ACC112 (cell line): ENCODE results near the gene LUM.

Experiments used
- H2AFZ ChIP-seq: fragments of 200-600 bp; sonication (generic); one replicate; pipeline ENCODE4 v1.6.0; 2017; ENCODE audit warnings: antibody characterized with exemption, low read length; ENCODE audit not compliant: unreplicated experiment
- H3K27ac ChIP-seq: fragments of 200-600 bp; sonication (generic); 2 replicates; pipeline ENCODE4 v1.5.1; 2014; ENCODE audit warnings: low read depth, mild to moderate bottlenecking, antibody characterized with exemption, low read length, moderate library complexity
- H3K27me3 ChIP-seq: fragments of 200-600 bp; sonication (generic); 2 replicates; pipeline ENCODE4 v1.6.1; 2014; ENCODE audit warnings: mild to moderate bottlenecking, antibody characterized with exemption, low read length, moderate library complexity, mixed read lengths; ENCODE audit not compliant: insufficient read depth
- H3K36me3 ChIP-seq: fragments of 200-600 bp; sonication (generic); 2 replicates; pipeline ENCODE4 v1.6.1; 2016; ENCODE audit warnings: mild to moderate bottlenecking, antibody characterized with exemption, low read length, moderate library complexity, mixed read lengths; ENCODE audit not compliant: insufficient read depth
- H3K4me1 ChIP-seq: fragments of 200-600 bp; sonication (generic); one replicate; pipeline ENCODE4 v1.6.1; 2016; ENCODE audit warnings: low read length, mixed read lengths; ENCODE audit not compliant: insufficient read depth, unreplicated experiment, control insufficient read depth
- H3K4me3 ChIP-seq: fragments of 200-600 bp; sonication (generic); 2 replicates; pipeline ENCODE4 v1.5.1; 2014; ENCODE audit warnings: mild to moderate bottlenecking, low read depth, low read length
- H3K79me2 ChIP-seq: fragments of 200-600 bp; sonication (generic); one replicate; pipeline ENCODE4 v1.6.0; 2016; ENCODE audit warnings: low read length; ENCODE audit not compliant: control insufficient read depth, unreplicated experiment, insufficient read depth

The LUM gene

DNA sequence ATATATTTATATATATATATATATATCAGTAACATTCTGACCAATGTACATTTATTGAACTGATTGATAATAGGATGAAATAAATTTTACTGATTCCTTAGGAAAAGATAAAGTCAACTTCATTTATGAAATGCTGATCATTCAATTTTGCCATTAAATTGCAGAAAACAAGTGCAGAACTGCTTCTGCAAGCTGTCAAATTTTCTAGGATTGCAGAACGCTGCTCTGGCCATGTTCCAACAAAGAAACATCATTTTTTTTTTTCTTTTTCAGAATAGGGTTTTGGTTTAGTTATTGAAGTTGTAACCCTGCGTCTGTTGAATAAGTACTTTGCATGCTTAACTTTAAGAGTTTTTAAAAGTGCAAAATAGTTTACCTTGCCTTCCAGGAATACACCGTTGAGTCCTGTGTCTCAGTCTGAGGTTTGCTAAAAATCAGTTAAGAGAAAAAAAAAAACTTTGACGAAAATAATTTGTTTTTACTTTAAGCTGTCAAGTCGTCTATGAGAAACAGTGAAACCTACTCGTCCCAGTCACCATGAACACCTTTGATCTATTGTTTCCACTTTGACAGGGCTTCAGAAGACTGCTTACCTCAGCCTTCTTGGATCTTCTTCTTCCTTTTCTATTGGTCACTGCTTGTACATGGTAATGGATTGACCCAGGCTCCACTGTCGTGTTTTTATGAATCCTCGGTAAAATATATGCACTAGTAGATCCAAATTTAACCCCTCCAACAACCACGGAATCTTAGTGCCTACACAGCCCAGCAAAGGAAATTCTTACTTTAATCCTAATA, 53.7 kb downstream of the LUM start, which contains the start of gene KERA:
KERA (minus strand) TSS at position 657 of the 798 bp plus-strand sequence. CDS start 1,743 bp downstream, outside the sequence.
- Histone ChIP-seq H3K36me3 (no peaks in the 10 kb centered on the region), H3K79me2 (no peaks in the 10 kb centered on the region), H2AFZ (no peak within 1 kb of the TSS), H3K4me3 (no peak within 1 kb of the TSS), H3K27me3 (no peaks in the 10 kb centered on the region), H3K27ac (no peak within 1 kb of the TSS), H3K4me1 (peaks cover 14% of the 10 kb centered on the region)

DNA sequence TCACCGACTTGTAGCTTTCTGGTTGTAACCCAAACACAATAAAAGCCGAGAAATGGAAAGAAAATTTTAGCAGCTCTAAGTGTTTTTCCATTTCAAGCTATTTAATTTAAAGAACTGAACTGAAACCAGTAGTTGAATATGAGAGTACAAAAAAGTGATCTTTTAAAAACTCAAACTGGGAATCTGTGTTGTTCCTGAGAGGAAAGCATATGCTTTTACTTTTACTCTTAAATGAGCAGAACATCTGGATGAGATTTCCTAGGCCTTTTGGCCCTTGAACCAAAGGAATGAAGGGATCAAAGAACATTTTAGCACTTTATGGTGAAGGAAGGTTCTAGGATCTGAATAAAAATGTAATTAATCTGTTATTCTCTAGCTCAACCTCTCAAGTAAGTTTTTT, 54.8 kb downstream of the LUM start:
- Histone ChIP-seq H3K4me1 (peaks cover 14% of the 10 kb centered on the region), H3K4me3 (no peak overlapping the region), H3K79me2 (no peaks in the 10 kb centered on the region), H3K36me3 (no peaks in the 10 kb centered on the region), H2AFZ (no peak overlapping the region), H3K27me3 (no peaks in the 10 kb centered on the region), H3K27ac (no peak overlapping the region)

DNA sequence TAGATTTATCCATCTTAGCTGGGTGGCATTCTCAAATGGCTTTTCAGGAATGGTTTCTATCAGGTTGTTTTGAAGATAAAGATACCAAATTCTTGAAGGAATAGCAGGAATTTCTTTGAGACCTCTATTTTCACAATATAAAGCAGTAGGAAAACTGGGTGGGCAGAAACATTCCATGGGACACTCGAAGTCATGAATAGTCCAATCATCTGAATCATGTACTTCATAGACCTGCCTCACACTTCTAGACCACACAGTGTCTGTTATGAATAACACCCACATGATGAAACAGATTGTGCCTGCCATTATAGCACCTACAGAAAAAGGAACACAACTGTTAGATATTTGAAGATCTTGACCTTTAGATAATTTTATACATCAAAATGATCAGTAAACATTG, 55.3 kb downstream of the LUM start:
- no peak overlapping the region for H3K27ac ChIP-seq
- peaks cover 14% of the 10 kb centered on the region for H3K4me1 ChIP-seq
- no peaks in the 10 kb centered on the region for H3K36me3 ChIP-seq
- no peak overlapping the region for H3K4me3 ChIP-seq
- no peaks in the 10 kb centered on the region for H3K27me3 ChIP-seq
- H2AFZ ChIP-seq, result no peak overlapping the region
- H3K79me2 ChIP-seq, result no peaks in the 10 kb centered on the region

DNA sequence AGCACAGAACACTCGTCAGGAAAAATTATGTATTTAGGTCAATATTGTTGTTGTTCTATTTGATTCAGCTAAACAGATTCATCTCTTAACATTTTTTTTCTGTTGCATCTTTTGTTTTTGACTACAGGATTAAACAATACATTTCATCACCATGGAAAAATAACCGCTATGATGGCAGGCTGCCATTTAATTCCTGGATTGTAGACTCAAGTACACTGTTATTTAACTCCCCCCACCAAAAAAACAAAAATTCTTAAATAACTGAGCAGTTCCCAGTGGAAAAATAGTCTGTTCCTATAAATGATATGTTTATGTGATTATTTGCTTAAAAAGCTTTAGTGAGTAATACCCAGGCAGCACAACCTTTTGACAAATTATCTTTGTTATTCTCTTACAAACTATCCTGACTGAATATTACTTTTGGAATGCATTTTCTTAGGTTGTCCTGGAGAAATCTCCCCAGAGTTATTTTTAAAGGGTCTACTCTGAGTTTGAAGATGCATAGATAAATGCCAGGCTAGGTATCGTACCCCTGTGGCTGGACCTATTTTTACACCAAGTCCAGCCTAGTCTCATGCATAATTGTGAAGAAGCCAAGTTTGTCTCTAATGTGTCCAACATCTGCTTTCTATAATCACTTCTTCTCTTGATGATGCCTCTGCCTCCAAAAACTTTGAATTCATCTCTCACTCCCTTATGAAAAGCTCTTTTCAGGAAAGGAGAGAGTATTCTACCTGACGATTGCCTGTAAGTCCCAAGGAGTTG, 57.2 kb downstream of the LUM start:
- Histone ChIP-seq H3K4me1 (peaks cover 14% of the 10 kb centered on the region), H3K4me3 (no peak overlapping the region), H3K27ac (peak overlapping the region; percentile 64), H3K79me2 (no peaks in the 10 kb centered on the region), H3K27me3 (no peaks in the 10 kb centered on the region), H2AFZ (peak overlapping the region; percentile 24), H3K36me3 (no peaks in the 10 kb centered on the region)
